Measurements from ENCODE around the gene SMCO2.

The SMCO2 gene

DNA sequence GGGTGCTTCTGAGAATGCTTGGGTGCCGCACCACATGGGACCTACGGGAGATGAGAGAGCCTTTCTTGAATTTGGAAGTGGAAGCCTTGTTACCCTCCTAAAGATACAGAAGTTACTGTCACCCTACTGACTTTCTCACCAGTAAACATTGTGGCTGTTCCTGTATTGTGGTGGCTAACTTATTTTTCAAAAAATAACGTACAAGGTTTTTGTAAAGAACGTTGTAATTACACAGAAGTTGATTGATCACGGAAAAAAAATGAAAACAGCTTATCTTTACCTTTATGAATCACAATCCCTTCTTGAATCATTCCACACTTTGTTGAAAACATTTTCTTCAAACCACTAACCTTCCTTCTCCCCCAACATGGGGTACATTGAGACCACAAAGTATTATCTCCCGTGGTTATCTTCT, 55.5 kb downstream of the SMCO2 start:
- no peak for DNase-seq

- DNase-seq = no peak
Measured at GRCh38 chr12:27504507-27504906, 58.0 kb downstream of the SMCO2 start.

GRCh38 chr12:27505109-27505508, 58.6 kb downstream of the SMCO2 start:
- no peak for DNase-seq

GRCh38 chr12:27505761-27506160, 59.2 kb downstream of the SMCO2 start:
- peak; percentile 21 for DNase-seq

DNA sequence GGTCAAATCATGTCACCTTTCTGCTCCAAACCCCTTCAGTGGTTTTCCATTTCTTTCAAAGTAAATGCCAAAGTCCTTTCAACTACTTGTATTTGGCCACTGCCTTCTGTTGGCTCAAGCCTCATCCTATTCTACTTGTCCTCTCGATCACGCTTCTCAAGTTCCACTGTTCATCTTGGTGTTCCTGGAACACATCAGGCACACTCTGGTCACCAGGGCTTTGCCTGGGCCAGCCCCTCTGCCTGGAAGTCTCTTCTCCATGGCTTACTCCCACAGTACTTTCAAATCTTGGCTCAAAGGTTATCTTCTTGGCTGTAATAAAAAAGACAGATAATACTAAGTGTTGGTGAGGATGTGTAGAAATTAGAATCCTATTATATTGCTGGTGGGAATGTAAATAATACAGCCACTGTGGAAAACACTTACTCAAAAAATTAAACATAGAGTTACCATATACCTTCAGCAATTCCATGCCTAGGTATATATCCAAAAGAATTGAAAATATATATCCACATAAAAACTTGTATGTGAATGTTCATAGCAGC, 60.2 kb downstream of the SMCO2 start:
- no peak for DNase-seq

DNA sequence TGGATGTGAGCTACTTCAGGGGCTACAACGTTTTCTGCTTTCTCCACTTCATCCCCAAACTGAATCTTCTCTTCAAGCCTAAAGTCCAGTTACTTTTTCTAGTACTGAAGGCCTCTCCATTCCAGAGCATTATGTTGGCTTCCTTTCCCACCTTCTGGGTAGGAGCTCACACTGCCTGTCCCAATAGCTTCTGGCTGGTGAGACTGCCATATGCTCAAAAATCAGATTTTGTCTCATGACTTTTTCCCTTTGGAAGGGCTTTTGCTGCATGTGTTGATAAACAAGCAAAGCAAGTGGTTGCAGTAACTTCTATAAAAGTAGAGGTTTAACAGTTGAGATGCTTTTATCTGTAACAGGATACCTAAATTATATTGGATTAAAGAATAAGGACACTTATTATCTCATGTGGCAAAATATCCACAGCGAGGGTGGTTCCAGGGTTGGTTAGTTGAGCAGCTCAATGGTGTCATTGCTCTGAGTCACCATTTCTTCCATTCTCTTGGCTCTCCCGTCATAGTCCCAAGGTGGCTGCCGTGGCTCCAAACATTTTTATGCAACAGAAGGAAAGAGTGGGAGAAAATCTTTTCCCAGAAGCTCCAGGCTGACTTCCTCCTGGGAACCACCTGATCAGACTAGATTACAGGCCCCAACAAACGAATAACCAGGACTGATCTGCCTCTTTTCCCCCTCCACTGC, 62.3 kb downstream of the SMCO2 start:
- DNase-seq = no peak

- DNase-seq = no peak
Measured at GRCh38 chr12:27511031-27511722, 64.6 kb downstream of the SMCO2 start.

- no peak for DNase-seq
Measured at GRCh38 chr12:27511723-27512045, 65.1 kb downstream of the SMCO2 start.

GRCh38 chr12:27513155-27513824, 66.8 kb downstream of the SMCO2 start:
- DNase-seq = no peak

DNA sequence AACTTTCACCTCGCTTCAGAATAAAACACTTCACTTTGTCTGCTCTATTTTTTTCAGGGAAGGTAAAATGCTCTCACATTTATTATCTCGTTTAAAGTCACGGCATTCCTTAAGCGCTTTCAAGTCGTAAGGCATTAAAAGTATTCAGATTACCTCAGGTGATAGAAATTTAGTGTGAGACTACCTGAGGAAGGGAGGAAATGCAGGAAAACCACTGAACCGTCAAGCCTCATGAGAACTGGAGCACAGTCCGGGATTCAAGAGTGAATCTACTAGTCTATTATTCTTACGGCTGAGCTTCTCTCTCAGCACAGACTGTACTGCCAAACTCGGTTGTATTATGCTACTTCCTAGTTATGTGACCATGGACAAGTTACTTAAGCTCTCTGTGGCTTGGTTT, 69.1 kb downstream of the SMCO2 start:
- no peak for DNase-seq

- no peak for DNase-seq
Measured at GRCh38 chr12:27516625-27517024, 70.1 kb downstream of the SMCO2 start.

DNA sequence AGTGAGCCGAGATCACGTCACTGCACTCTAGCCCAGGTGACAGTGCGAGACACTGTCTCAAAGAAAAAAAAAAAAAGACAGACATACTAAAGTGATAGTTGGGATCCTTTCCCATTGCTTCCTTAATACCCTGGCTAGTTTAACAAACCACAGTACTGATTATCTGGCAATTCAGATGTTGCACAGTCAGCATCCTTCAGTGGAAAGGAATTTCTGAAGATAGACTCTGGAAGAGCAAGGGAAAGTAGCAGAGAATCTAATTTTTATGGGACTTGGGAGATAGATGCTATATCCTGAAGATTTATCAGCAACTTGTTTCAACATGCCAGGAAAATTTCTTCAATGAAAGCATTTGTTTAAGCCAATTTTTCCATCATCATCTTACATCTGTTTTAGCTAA, 71.0 kb downstream of the SMCO2 start:
- DNase-seq = no peak

DNA sequence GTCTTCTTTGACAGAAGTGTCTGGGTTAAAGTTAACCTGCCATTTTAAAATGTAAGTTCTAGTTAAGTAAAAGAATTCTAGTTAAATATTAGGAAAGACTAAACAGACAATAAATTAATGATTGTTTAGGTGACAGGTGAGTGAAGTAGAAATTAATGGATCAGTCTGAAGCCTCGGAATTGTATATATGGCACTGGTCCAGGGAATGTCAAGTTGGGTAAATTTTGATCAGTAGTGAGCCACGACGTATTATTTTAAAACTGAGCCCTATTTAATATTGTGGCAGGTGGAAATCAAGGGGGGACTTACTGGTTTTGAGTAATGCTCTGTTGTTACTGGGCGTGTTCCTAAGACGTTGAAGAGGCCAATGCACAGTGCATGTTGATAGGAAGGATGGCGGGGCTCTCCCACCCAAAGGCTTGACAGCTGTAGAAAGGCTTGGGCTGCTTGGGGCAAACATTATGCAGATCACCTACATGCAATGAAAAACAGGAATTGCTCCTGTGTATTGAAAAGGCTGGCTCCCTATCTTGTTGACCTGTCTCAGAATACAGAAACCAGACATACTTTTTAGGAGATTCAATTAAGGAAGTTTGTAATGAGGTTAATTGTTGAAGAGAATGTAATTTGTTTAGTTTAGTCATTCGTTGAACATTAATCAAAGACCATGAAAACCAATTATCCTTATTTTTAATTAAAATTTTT, 71.6 kb downstream of the SMCO2 start:
- no peak for DNase-seq

GRCh38 chr12:27521066-27521465, 74.5 kb downstream of the SMCO2 start:
- DNase-seq = peak; percentile 36

DNA sequence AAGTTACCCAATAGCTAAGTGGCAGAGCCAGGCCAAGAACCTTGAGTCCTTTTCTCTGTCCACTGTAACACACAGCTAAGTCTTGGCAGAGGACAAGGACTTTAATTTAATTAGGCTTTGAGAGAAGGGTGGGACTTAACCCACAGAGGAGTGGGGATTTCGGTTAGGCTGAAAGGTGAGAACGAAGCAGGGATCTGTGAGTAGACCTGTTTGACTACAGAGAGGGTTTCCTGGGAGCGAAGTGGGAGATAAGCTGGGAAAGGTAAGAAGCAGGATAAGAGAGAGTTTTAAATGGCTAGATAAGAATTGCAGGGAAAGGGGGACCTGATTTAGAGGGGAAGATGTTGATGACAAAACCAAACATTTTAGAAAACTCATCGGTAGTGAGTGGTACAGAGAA, 75.4 kb downstream of the SMCO2 start:
- DNase-seq = no peak

- no peak for DNase-seq
Measured at GRCh38 chr12:27523305-27523641, 76.7 kb downstream of the SMCO2 start.

GRCh38 chr12:27523642-27524493, 77.3 kb downstream of the SMCO2 start, which contains the start of gene PPFIBP1:
TSS of gene PPFIBP1 (plus strand) at chr12:27524206. CDS start at chr12:27633397, 109,191 bp downstream.
- DNase-seq = peak; percentile 97

DNA sequence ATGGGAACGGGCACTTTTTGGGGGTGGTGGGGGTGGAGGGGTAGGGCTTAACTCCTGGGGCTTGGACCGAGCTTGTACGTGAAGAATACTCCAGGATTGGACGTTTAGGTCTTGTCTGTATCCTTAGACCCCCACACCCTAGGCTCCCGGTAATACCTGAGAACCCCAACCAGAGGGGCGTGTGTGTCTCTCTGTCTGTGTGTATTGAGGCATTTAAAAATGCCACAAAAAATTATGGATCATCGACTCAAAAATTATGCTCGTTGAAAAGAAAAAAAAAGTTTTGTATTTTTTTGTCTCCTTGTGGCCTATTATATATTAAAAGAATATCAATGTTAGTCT, 77.9 kb downstream of the SMCO2 start:
- DNase-seq = no peak

DNA sequence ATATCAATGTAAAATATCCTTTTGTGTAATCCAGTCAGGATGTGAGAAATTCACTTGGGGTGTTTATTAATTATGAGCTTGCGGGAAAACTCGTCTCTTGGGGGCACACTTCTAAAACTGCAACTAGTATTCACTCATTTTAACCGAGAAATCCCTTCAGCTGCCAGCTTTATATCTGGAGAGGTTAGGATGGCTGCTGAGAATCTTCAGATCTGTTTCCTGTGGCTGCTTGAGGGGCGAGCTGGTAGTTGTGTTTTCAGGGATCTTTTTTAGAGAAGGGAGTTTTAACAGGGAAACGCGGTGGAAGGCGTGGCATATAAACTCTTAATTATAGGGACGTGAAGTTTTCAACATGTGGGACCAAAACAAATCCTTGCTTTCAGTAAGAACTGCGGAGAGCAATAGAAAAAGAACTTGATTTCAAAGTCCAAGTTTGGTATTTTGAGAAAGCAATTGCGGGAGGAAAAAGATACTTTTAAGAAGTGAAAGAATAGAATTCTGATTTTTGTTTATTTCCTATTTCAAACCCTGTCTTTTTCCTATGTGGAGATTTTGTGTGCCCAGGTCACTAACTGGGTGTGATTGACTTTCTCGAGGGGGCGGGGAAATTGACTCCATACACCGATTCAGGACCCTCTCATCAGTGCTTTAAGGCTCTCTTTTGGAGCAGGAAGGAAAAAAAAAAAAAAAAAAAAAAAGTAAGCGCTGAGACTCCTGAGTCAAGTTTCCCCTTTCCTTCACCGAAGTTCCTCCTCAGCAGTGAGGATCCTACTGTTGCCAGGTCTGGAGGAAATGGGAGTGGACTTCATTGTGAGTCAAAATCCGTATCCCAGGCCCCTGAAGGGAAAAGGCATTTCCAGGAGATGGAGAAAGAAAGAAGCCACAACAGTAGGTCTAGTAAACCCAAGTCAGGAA, 78.6 kb downstream of the SMCO2 start:
- no peak for DNase-seq

DNA sequence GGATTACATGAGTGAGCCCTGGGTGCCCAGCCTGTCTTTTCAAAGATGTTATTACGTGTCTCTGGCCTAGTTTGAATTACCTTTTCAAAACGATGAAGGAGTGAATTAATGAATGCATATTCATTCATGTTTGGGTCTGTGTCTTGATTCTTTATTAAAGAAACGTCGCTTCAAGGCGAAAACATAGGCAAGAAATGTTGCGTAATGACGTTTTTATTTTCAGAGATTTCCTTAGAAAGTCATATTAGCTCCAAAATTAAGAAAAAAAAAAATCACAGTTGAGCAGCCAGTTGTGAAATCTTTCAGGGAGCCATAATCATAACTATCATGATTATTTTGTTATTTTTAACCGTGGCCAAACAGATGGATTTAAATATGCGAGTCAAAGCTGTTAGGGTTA, 81.0 kb downstream of the SMCO2 start:
- no peak for DNase-seq

- no peak for DNase-seq
Measured at GRCh38 chr12:27528788-27529187, 82.3 kb downstream of the SMCO2 start.
